GM18870 (cell line): ENCODE results near the gene VPS52.
"Not testable (repeated sequence)": the region's sequence is repeated elsewhere in the genome, so short reads cannot be mapped to it uniquely, and the experiment has no call there.

Source experiments
- ATAC-seq: cut with Tn5 transposase; IDR thresholded peaks from one replicate; pipeline ENCODE4 v1.9.1; 2021; ENCODE audit warnings: moderate library complexity; ENCODE audit not compliant: unreplicated experiment

Gene VPS52

GRCh38 chr6:33251395-33252012, 20.2 kb downstream of the VPS52 start:
- no peak for ATAC-seq

GRCh38 chr6:33250731-33251130, 20.9 kb downstream of the VPS52 start:
- no peak for ATAC-seq

- no peak for ATAC-seq
Observed at GRCh38 chr6:33249732-33250630, 21.7 kb downstream of the VPS52 start.

GRCh38 chr6:33248932-33249731, 22.5 kb downstream of the VPS52 start:
- ATAC-seq: peak; percentile 89

GRCh38 chr6:33248643-33248931, 23.1 kb downstream of the VPS52 start:
- no peak for ATAC-seq

GRCh38 chr6:33247977-33248642, 23.6 kb downstream of the VPS52 start:
- no peak for ATAC-seq

- no peak for ATAC-seq
Observed at GRCh38 chr6:33243476-33243875, 28.2 kb downstream of the VPS52 start.

- ATAC-seq: no peak
Observed at GRCh38 chr6:33241968-33242367, 29.7 kb downstream of the VPS52 start.

- no peak for ATAC-seq
Observed at GRCh38 chr6:33237741-33238140, 33.9 kb downstream of the VPS52 start.

- ATAC-seq: no peak
Observed at GRCh38 chr6:33236852-33237251, 34.8 kb downstream of the VPS52 start.

GRCh38 chr6:33236328-33236727, 35.3 kb downstream of the VPS52 start:
- ATAC-seq: no peak

GRCh38 chr6:33235221-33235634, 36.4 kb downstream of the VPS52 start:
- no peak for ATAC-seq

GRCh38 chr6:33226503-33227120, 45.1 kb downstream of the VPS52 start:
- not testable (repeated sequence) for ATAC-seq

- no peak for ATAC-seq
Observed at GRCh38 chr6:33217681-33218080, 54.0 kb downstream of the VPS52 start.

GRCh38 chr6:33217246-33217645, 54.4 kb downstream of the VPS52 start:
- no peak for ATAC-seq

GRCh38 chr6:33216117-33216649, 55.5 kb downstream of the VPS52 start:
- ATAC-seq: no peak

- no peak for ATAC-seq
Observed at GRCh38 chr6:33215271-33216116, 56.2 kb downstream of the VPS52 start.

- no peak for ATAC-seq
Observed at GRCh38 chr6:33213989-33214335, 57.7 kb downstream of the VPS52 start.

GRCh38 chr6:33213166-33213988, 58.3 kb downstream of the VPS52 start:
- no peak for ATAC-seq
